ENCODE measurements around the gene DRD4. TPM values are rescaled to one million over a fixed set of nuclear protein-coding genes. Genes with fewer than 3 reads are reported as not detected.

Gene DRD4
- polyA plus RNA-seq, 1 donor (not counting 4 experiments of a cell fraction or from before 2014, with no cell fraction given), result not detected

GRCh38 chr11:623349-623869 lies 13.7 kb upstream of the DRD4 start:
- dilution Hi-C loops (cut with MboI; ENCODE audit: extremely low pct_ligation_motif_present, low sequenced_read_pairs), result no loop called here
- no peaks in the 10 kb centered on the region for H3K79me2 ChIP-seq (ENCODE audit: control insufficient read depth, insufficient read depth, low read length)
- H3K9ac ChIP-seq (ENCODE audit: control insufficient read depth, extremely low read depth, insufficient read depth, low read length), result no peak overlapping the region
- H3K27me3 ChIP-seq (ENCODE audit: control insufficient read depth, extremely low read depth, insufficient read depth, low read length), result no peaks in the 10 kb centered on the region
- H3K9me3 ChIP-seq (ENCODE audit: control insufficient read depth, low read depth, low read length), result no peaks in the 10 kb centered on the region
- no peak overlapping the region for H2AFZ ChIP-seq (ENCODE audit: control insufficient read depth, low read length)
- DNase-seq (ENCODE audit: low read depth, low spot score) (no peak), FAIRE-seq (no peak)
- TF ChIP-seq EZH2 (IDR thresholded peaks at IDR 0.05; ENCODE audit: low read length) (no peak), CTCF (optimal IDR thresholded peaks at IDR 0.05 in 1 of 3, IDR thresholded peaks at IDR 0.05 in 1 of 3, conservative IDR thresholded peaks at IDR 0.05 in 1 of 3; ENCODE audit: extremely low read depth in 1 of 3, insufficient read depth in 2 of 3, low read length in 3 of 3) (no peak)
- H3K4me2 ChIP-seq (ENCODE audit: control insufficient read depth, extremely low read depth, insufficient read depth, low read depth, low read length), result no peak overlapping the region
- no peaks in the 10 kb centered on the region for H3K36me3 ChIP-seq (ENCODE audit: control insufficient read depth in 2 of 2, extremely low read depth in 1 of 2, insufficient read depth in 2 of 2, low read length in 2 of 2)
- H3K9me1 ChIP-seq (ENCODE audit: control insufficient read depth, extremely low read depth, insufficient read depth, low read length), result no peaks in the 10 kb centered on the region
- H3K4me3 ChIP-seq (ENCODE audit: control insufficient read depth in 2 of 3, extremely low read depth in 1 of 3, insufficient read depth in 2 of 3, low read depth in 1 of 3, low read length in 3 of 3), result no peak overlapping the region
- H3K4me1 ChIP-seq (ENCODE audit: control insufficient read depth, extremely low read depth, insufficient read depth, low read length), result no peaks in the 10 kb centered on the region
- H3K27ac ChIP-seq (ENCODE audit: control insufficient read depth, insufficient read depth, low read length), result no peak overlapping the region
- H4K20me1 ChIP-seq (ENCODE audit: control insufficient read depth, extremely low read depth, insufficient read depth, low read length), result no peaks in the 10 kb centered on the region

- dilution Hi-C loops (cut with MboI; ENCODE audit: extremely low pct_ligation_motif_present, low sequenced_read_pairs), result no loop called here
- no peak overlapping the region for H3K4me2 ChIP-seq (ENCODE audit: control insufficient read depth, extremely low read depth, insufficient read depth, low read depth, low read length)
Measured at GRCh38 chr11:623999-624704, 12.9 kb upstream of the DRD4 start.

More at GRCh38 chr11:623999-624704, 12.9 kb upstream of the DRD4 start:
- no peak overlapping the region for H2AFZ ChIP-seq (ENCODE audit: control insufficient read depth, low read length)
- H3K9me1 ChIP-seq (ENCODE audit: control insufficient read depth, extremely low read depth, insufficient read depth, low read length), result no peaks in the 10 kb centered on the region
- FAIRE-seq, result no peak
- H3K4me1 ChIP-seq (ENCODE audit: control insufficient read depth, extremely low read depth, insufficient read depth, low read length), result no peaks in the 10 kb centered on the region
- H3K27ac ChIP-seq (ENCODE audit: control insufficient read depth, insufficient read depth, low read length), result no peak overlapping the region
- H3K9ac ChIP-seq (ENCODE audit: control insufficient read depth, extremely low read depth, insufficient read depth, low read length), result no peak overlapping the region
- no peak for TF ChIP-seq CTCF (optimal IDR thresholded peaks at IDR 0.05 in 1 of 3, IDR thresholded peaks at IDR 0.05 in 1 of 3, conservative IDR thresholded peaks at IDR 0.05 in 1 of 3; ENCODE audit: extremely low read depth in 1 of 3, insufficient read depth in 2 of 3, low read length in 3 of 3)
- TF ChIP-seq EZH2 (IDR thresholded peaks at IDR 0.05; ENCODE audit: low read length), result no peak
- H3K9me3 ChIP-seq (ENCODE audit: control insufficient read depth, low read depth, low read length), result no peaks in the 10 kb centered on the region
- H3K36me3 ChIP-seq (ENCODE audit: control insufficient read depth in 2 of 2, extremely low read depth in 1 of 2, insufficient read depth in 2 of 2, low read length in 2 of 2), result no peaks in the 10 kb centered on the region
- H3K79me2 ChIP-seq (ENCODE audit: control insufficient read depth, insufficient read depth, low read length), result no peaks in the 10 kb centered on the region
- no peaks in the 10 kb centered on the region for H4K20me1 ChIP-seq (ENCODE audit: control insufficient read depth, extremely low read depth, insufficient read depth, low read length)
- DNase-seq (ENCODE audit: low read depth, low spot score), result no peak
- no peak overlapping the region for H3K4me3 ChIP-seq (ENCODE audit: control insufficient read depth in 2 of 3, extremely low read depth in 1 of 3, insufficient read depth in 2 of 3, low read depth in 1 of 3, low read length in 3 of 3)
- no peaks in the 10 kb centered on the region for H3K27me3 ChIP-seq (ENCODE audit: control insufficient read depth, extremely low read depth, insufficient read depth, low read length)
